Natural killer cell (primary cell): ENCODE measurements around the gene ZNF782. TPM values are rescaled to one million over a fixed set of nuclear protein-coding genes. Genes with fewer than 3 reads are reported as not detected.

Experiments used
- ATAC-seq, 3 donors: fragments of 150-1000 bp in 2 of 3; fragments of 200-7000 bp in 1 of 3; cut with Tn5 transposase; 1 replicate in 1 of 3; 2 replicates in 2 of 3; pipeline ENCODE4 v1.10.0; 2021; ENCODE audit warnings: mild to moderate bottlenecking in 2 of 3, moderate library complexity in 2 of 3
- DNase-seq, 2 donors: peaks; one replicate each; pipeline versions ENCODE4 v3.0.0 to v3.0.0-alpha.2; 2013 to 2021; ENCODE audit warnings: mixed read lengths in 1 of 2
- H3K27ac ChIP-seq: one replicate; pipeline ENCODE4 v1.5.1; 2013; ENCODE audit warnings: mild to moderate bottlenecking, low read length
- H3K27me3 ChIP-seq: one replicate; pipeline ENCODE4 v1.6.1; 2013; ENCODE audit warnings: low read length; ENCODE audit not compliant: control insufficient read depth, insufficient read depth
- H3K36me3 ChIP-seq: one replicate; pipeline ENCODE4 v1.6.1; 2013; ENCODE audit warnings: low read length; ENCODE audit not compliant: control insufficient read depth, insufficient read depth
- H3K4me1 ChIP-seq: one replicate; pipeline ENCODE4 v1.6.1; 2013; ENCODE audit warnings: low read length; ENCODE audit not compliant: control insufficient read depth, insufficient read depth
- H3K4me3 ChIP-seq: one replicate; pipeline ENCODE4 v1.5.1; 2013; ENCODE audit warnings: low read length
- H3K9me3 ChIP-seq: one replicate; pipeline ENCODE4 v1.6.1; 2013; ENCODE audit warnings: low read length; ENCODE audit not compliant: control insufficient read depth, insufficient read depth
- H3K27ac Mint-ChIP-seq, 2 donors: one replicate each; pipeline ENCODE4 v1.8.0; 2022; ENCODE audit warnings: mild to moderate bottlenecking in 2 of 2, mixed read lengths in 2 of 2, moderate library complexity in 1 of 2
- H3K27me3 Mint-ChIP-seq, 2 donors: one replicate each; pipeline ENCODE4 v1.8.0; 2022; ENCODE audit warnings: low read depth in 2 of 2, mixed read lengths in 2 of 2
- H3K36me3 Mint-ChIP-seq: one replicate; pipeline ENCODE4 v1.8.0; 2022; ENCODE audit warnings: mixed read lengths
- H3K4me1 Mint-ChIP-seq, 2 donors: one replicate each; pipeline ENCODE4 v1.8.0; 2022; ENCODE audit warnings: mixed read lengths in 2 of 2
- H3K4me3 Mint-ChIP-seq: one replicate; pipeline ENCODE4 v1.8.0; 2022; ENCODE audit warnings: mild to moderate bottlenecking, moderate library complexity, mixed read lengths
- H3K9me3 Mint-ChIP-seq, 2 donors: one replicate each; pipeline ENCODE4 v1.8.0; 2022; ENCODE audit warnings: mixed read lengths in 2 of 2
- CTCF ChIP-seq: fragments of 200-600 bp; IDR thresholded peaks from one replicate; pipeline ENCODE4 v1.8.0; 2022; ENCODE audit warnings: antibody characterized with exemption
- WGBS: methylation state at CpG from one replicate; pipeline ENCODE4 v1.1.7; 2013; ENCODE audit warnings: missing lambda C conversion rate; ENCODE audit not compliant: insufficient coverage; 5-methylcytosine and 5-hydroxymethylcytosine counted together
- intact Hi-C: fragments of 100-400 bp; cut with micrococcal nuclease; formaldehyde crosslinking; loops from one replicate; pipeline ENCODE4 v1.14.2; 2022
- total RNA-seq, 4 donors: library from RNA; stranded (reverse); fragments of 120-200 nt in 1 of 4; gene quantifications; one replicate each; pipeline versions ENCODE4 v1.2.3 to v1.2.4, GENCODE V29; 2013 to 2022

Gene ZNF782
- total RNA-seq, 3 donors from 2014 or later (not counting 1 experiment from before 2014, with no cell fraction given): 7.3 to 10.1 (median 7.4) TPM

- Mint-ChIP-seq H3K27ac (peak overlapping the region in 1 of 2 donors; percentile 58), H3K36me3 (no peaks in the 10 kb centered on the region), H3K9me3 (no peaks in the 10 kb centered on the region), H3K27me3 (peaks cover 0 to 4% of the 10 kb centered on the region in 2 donors), H3K4me3 (no peak overlapping the region), H3K4me1 (peaks cover 24 to 27% of the 10 kb centered on the region in 2 donors)
- TF ChIP-seq CTCF: peak; percentile 86
- H3K36me3 ChIP-seq: peaks cover 2% of the 10 kb centered on the region
- intact Hi-C loops: loop anchor here (1.0 to 2.0 kb wide), 3 partner anchors 543 to 759 kb away; no protein-coding TSS in a partner anchor
- peak; percentile 42 to 83 for DNase-seq
- ATAC-seq: peak; percentile 74 to 85 (median 75)
- H3K27me3 ChIP-seq: no peaks in the 10 kb centered on the region
- H3K27ac ChIP-seq: no peak overlapping the region
- WGBS: 31% methylated on average over 4 of the region's 6 CpGs
- peaks cover 12% of the 10 kb centered on the region for H3K4me1 ChIP-seq
- H3K4me3 ChIP-seq: no peak overlapping the region
- no peaks in the 10 kb centered on the region for H3K9me3 ChIP-seq
These were observed 2.3 kb upstream of the ZNF782 start for GRCh38 chr9:96856363-96857286.

GRCh38 chr9:96854651-96855273 is 448 bp upstream of the ZNF782 start:
- Mint-ChIP-seq H3K4me3 (peak overlapping the region; percentile 100), H3K9me3 (no peaks in the 10 kb centered on the region), H3K27me3 (peaks cover 0 to 4% of the 10 kb centered on the region in 2 donors), H3K27ac (peak overlapping the region; percentile 96 to 99), H3K36me3 (no peaks in the 10 kb centered on the region), H3K4me1 (peaks cover 28 to 32% of the 10 kb centered on the region in 2 donors)
- Histone ChIP-seq H3K4me3 (peak overlapping the region; percentile 94), H3K36me3 (peaks cover 1% of the 10 kb centered on the region), H3K9me3 (no peaks in the 10 kb centered on the region), H3K27ac (peak overlapping the region; percentile 74), H3K4me1 (peaks cover 12% of the 10 kb centered on the region), H3K27me3 (no peaks in the 10 kb centered on the region)
- DNase-seq: no peak
- 6% methylated on average over 11 of the region's 16 CpGs for WGBS
- intact Hi-C loops: loop anchor here (5.0 kb wide), 1 partner anchor 77 kb away; the partner anchor contains the start of gene ZNF510
- no peak for ATAC-seq
- no peak for TF ChIP-seq CTCF

- H3K27ac ChIP-seq: no peak overlapping the region
These were observed 1.6 kb downstream of the ZNF782 start for GRCh38 chr9:96852676-96853075.

More at GRCh38 chr9:96852676-96853075, 1.6 kb downstream of the ZNF782 start:
- peaks cover 0 to 4% of the 10 kb centered on the region in 2 donors for H3K27me3 Mint-ChIP-seq
- no peak overlapping the region for H3K4me3 ChIP-seq
- peaks cover 48% of the 10 kb centered on the region in 2 donors for H3K4me1 Mint-ChIP-seq
- intact Hi-C loops: loop anchor here (5.0 kb wide), 1 partner anchor 75 kb away; the partner anchor contains the start of gene ZNF510
- no peak for TF ChIP-seq CTCF
- H3K9me3 ChIP-seq: no peaks in the 10 kb centered on the region
- DNase-seq (no peak), ATAC-seq (no peak)
- peaks cover 12% of the 10 kb centered on the region for H3K4me1 ChIP-seq
- H3K36me3 Mint-ChIP-seq: no peaks in the 10 kb centered on the region
- 94% methylated on average over 4 of the region's 4 CpGs for WGBS
- no peaks in the 10 kb centered on the region for H3K27me3 ChIP-seq
- no peaks in the 10 kb centered on the region for H3K36me3 ChIP-seq
- peak overlapping the region; percentile 96 to 99 for H3K27ac Mint-ChIP-seq
- H3K9me3 Mint-ChIP-seq: no peaks in the 10 kb centered on the region
- peak overlapping the region; percentile 100 for H3K4me3 Mint-ChIP-seq
